HG03196 (cell line): ENCODE measurements around the gene TMEM270.

Source experiments
- ATAC-seq: cut with Tn5 transposase; IDR thresholded peaks from one replicate; pipeline ENCODE4 v1.9.1; 2021; ENCODE audit not compliant: unreplicated experiment

Gene TMEM270

GRCh38 chr7:73904219-73905137 lies 43.5 kb downstream of the TMEM270 start:
- ATAC-seq: no peak

GRCh38 chr7:73905360-73905759 lies 44.4 kb downstream of the TMEM270 start:
- ATAC-seq: no peak

GRCh38 chr7:73906874-73907273 lies 45.9 kb downstream of the TMEM270 start:
- no peak for ATAC-seq

GRCh38 chr7:73907554-73908122 lies 46.7 kb downstream of the TMEM270 start:
- no peak for ATAC-seq

- ATAC-seq: no peak
These were observed 47.2 kb downstream of the TMEM270 start for GRCh38 chr7:73908123-73908611.

GRCh38 chr7:73909051-73909941 lies 48.3 kb downstream of the TMEM270 start:
- ATAC-seq: no peak

- ATAC-seq: no peak
These were observed 49.0 kb downstream of the TMEM270 start for GRCh38 chr7:73909996-73910395.

- ATAC-seq: no peak
These were observed 51.3 kb downstream of the TMEM270 start for GRCh38 chr7:73912223-73912622.
